DOHH2 (cell line): ENCODE results near the gene ZNF800.

Experiments
- H3F3A ChIP-seq: fragments of 200-600 bp; sonication (generic), shearing (Covaris generic); 2 replicates; pipeline ENCODE4 v1.6.0; 2016; ENCODE audit warnings: antibody characterized with exemption, mild to moderate bottlenecking; ENCODE audit not compliant: control insufficient read depth, insufficient read depth
- H3K27ac ChIP-seq: fragments of 200-600 bp; sonication (generic); 2 replicates; pipeline ENCODE4 v1.5.1; 2014; ENCODE audit warnings: low read depth, mild to moderate bottlenecking, low read length, moderate library complexity
- H3K27me3 ChIP-seq: fragments of 200-600 bp; sonication (generic); 2 replicates; pipeline ENCODE4 v1.6.1; 2014; ENCODE audit warnings: mild to moderate bottlenecking, low read length, mixed read lengths; ENCODE audit not compliant: control insufficient read depth
- H3K36me3 ChIP-seq: fragments of 200-600 bp; sonication (generic); 2 replicates; pipeline ENCODE4 v1.6.1; 2014; ENCODE audit warnings: mild to moderate bottlenecking, low read length, moderate library complexity, mixed read lengths; ENCODE audit not compliant: control insufficient read depth
- H3K4me1 ChIP-seq: fragments of 200-600 bp; sonication (generic); 2 replicates; pipeline ENCODE4 v1.6.1; 2014; ENCODE audit warnings: mild to moderate bottlenecking, low read length, mixed read lengths; ENCODE audit not compliant: control insufficient read depth
- H3K4me2 ChIP-seq: fragments of 200-600 bp; sonication (generic); 2 replicates; pipeline ENCODE4 v1.6.0; 2014; ENCODE audit warnings: mild to moderate bottlenecking, low read length, moderate library complexity
- H3K4me3 ChIP-seq: fragments of 200-600 bp; sonication (generic); 2 replicates; pipeline ENCODE4 v1.5.1; 2014; ENCODE audit warnings: mild to moderate bottlenecking, low read length, mixed read lengths
- H3K79me2 ChIP-seq: fragments of 200-600 bp; sonication (generic); 2 replicates; pipeline ENCODE4 v1.6.1; 2014; ENCODE audit warnings: mild to moderate bottlenecking, low read length, mixed read lengths; ENCODE audit not compliant: control insufficient read depth
- H3K9me2 ChIP-seq: fragments of 200-600 bp; sonication (generic); replicated peaks from 2 replicates; pipeline ENCODE4 v1.6.1; 2014; ENCODE audit warnings: mild to moderate bottlenecking, low read length, mixed read lengths; ENCODE audit not compliant: control insufficient read depth
- H3K9me3 ChIP-seq: fragments of 200-600 bp; sonication (generic); 2 replicates; pipeline ENCODE4 v1.6.1; 2014; ENCODE audit warnings: antibody characterized with exemption, low read length, mixed read lengths; ENCODE audit not compliant: control insufficient read depth, insufficient read depth
- H4K20me1 ChIP-seq: fragments of 200-600 bp; sonication (generic); 2 replicates; pipeline ENCODE4 v1.6.0; 2014; ENCODE audit warnings: low read depth, mild to moderate bottlenecking, antibody characterized with exemption, low read length, moderate library complexity; ENCODE audit not compliant: control insufficient read depth, insufficient read depth
- EZH2phosphoT487 ChIP-seq: fragments of 200-600 bp; sonication (generic); IDR thresholded peaks from 2 replicates; pipeline ENCODE4 v1.6.1; 2017; ENCODE audit warnings: borderline replicate concordance, mild to moderate bottlenecking, antibody characterized with exemption, low read length, moderate library complexity, mixed read lengths
- TF ChIP-seq, protein P1 (sequence below): fragments of 200-600 bp; sonication (generic); IDR thresholded peaks from one replicate; pipeline ENCODE4 v1.5.1; 2014; ENCODE audit warnings: antibody characterized with exemption, mild to moderate bottlenecking, low read depth, low read length; ENCODE audit not compliant: poor library complexity, severe bottlenecking

ZNF800 gene

DNA sequence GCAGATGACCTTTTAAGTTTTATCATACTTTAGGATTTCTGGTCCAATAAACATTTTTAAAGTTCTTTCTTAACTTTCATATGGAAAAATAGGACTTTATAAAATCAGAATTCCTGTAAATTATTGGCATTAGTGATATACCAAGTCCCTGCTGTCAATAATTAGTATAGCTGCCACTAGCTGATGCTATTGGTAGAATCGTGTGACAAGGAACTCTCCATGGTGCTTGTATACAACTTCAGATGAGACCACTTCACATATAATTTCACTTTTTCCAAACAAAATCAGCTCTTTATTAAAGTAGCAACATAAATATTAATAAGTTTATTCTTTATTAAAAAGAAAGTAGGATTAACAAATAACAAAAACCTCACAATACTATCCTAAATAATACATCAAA, 49.9 kb downstream of the ZNF800 start:
- Histone ChIP-seq H3K27ac (no peak overlapping the region), H3K9me2 (no peaks in the 10 kb centered on the region), H3K4me3 (no peak overlapping the region), H3K36me3 (no peaks in the 10 kb centered on the region), H3K27me3 (peaks cover 6% of the 10 kb centered on the region; the same call in 1 of the 2 replicates), H3K4me2 (no peak overlapping the region), H3K79me2 (no peaks in the 10 kb centered on the region), H3F3A (no peaks in the 10 kb centered on the region), H4K20me1 (no peaks in the 10 kb centered on the region), H3K9me3 (no peaks in the 10 kb centered on the region), H3K4me1 (peaks cover 3% of the 10 kb centered on the region; the same call in 1 of the 2 replicates)
- TF ChIP-seq, protein P1, sequence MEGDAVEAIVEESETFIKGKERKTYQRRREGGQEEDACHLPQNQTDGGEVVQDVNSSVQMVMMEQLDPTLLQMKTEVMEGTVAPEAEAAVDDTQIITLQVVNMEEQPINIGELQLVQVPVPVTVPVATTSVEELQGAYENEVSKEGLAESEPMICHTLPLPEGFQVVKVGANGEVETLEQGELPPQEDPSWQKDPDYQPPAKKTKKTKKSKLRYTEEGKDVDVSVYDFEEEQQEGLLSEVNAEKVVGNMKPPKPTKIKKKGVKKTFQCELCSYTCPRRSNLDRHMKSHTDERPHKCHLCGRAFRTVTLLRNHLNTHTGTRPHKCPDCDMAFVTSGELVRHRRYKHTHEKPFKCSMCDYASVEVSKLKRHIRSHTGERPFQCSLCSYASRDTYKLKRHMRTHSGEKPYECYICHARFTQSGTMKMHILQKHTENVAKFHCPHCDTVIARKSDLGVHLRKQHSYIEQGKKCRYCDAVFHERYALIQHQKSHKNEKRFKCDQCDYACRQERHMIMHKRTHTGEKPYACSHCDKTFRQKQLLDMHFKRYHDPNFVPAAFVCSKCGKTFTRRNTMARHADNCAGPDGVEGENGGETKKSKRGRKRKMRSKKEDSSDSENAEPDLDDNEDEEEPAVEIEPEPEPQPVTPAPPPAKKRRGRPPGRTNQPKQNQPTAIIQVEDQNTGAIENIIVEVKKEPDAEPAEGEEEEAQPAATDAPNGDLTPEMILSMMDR: no peak
- no peak for TF ChIP-seq EZH2phosphoT487

DNA sequence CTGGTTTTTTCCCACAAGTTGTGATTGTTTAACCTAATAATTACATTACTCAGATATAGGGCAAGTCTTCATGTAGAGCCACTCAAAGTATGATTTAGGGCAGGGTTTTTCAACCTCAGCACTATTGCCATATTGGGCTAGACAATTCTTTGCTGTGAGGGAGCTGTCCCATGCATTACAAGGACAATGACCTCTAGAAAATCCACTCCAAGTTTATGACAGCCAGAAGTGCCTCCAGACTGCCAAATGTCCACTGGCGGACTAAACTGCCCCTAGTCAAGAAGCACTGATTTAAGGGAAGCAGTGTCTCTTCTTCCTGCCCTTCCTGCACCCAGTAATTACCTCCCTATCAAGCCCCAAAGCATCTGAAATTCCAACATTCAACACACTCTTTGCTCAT, 54.4 kb downstream of the ZNF800 start:
- H3K79me2 ChIP-seq: no peaks in the 10 kb centered on the region
- H3K27ac ChIP-seq: no peak overlapping the region
- H3K9me2 ChIP-seq: no peaks in the 10 kb centered on the region
- H3K27me3 ChIP-seq: peaks cover 2% of the 10 kb centered on the region; the same call in 1 of the 2 replicates
- no peaks in the 10 kb centered on the region for H3K9me3 ChIP-seq
- no peak overlapping the region for H3K4me3 ChIP-seq
- no peaks in the 10 kb centered on the region for H3F3A ChIP-seq
- H3K4me1 ChIP-seq: peaks cover 9% of the 10 kb centered on the region
- no peak overlapping the region for H3K4me2 ChIP-seq
- H3K36me3 ChIP-seq: no peaks in the 10 kb centered on the region
- no peak for TF ChIP-seq EZH2phosphoT487
- TF ChIP-seq, protein P1: no peak
- no peaks in the 10 kb centered on the region for H4K20me1 ChIP-seq

DNA sequence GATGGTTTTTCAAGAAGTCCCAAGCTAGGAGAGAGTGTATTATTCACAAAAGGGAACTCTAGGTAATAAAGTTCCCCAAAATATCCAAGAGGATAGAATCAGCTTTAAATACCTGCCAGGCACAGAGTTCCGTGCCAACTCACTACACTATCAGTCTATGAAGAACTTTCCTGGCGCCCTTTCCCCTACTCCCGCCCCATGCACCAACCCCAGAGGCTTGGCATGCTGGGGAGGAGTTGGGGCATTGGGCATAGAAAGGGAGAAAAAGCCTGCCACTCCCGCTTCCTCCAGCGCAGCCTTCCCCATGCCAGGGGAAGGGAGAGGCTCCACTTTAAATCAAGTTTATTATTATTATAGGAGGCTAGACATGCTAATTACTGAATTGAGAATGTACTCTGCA, 54.9 kb downstream of the ZNF800 start:
- no peaks in the 10 kb centered on the region for H3K9me3 ChIP-seq
- H3K79me2 ChIP-seq: no peaks in the 10 kb centered on the region
- no peaks in the 10 kb centered on the region for H3K36me3 ChIP-seq
- H3K9me2 ChIP-seq: no peaks in the 10 kb centered on the region
- H3K4me1 ChIP-seq: peaks cover 9% of the 10 kb centered on the region
- H3K27ac ChIP-seq: no peak overlapping the region
- no peaks in the 10 kb centered on the region for H3F3A ChIP-seq
- H3K27me3 ChIP-seq: peaks cover 4% of the 10 kb centered on the region; the same call in 1 of the 2 replicates
- no peak overlapping the region for H3K4me2 ChIP-seq
- no peak overlapping the region for H3K4me3 ChIP-seq
- TF ChIP-seq, protein P1: no peak
- TF ChIP-seq EZH2phosphoT487: no peak
- no peaks in the 10 kb centered on the region for H4K20me1 ChIP-seq
